H1 (cell line): ENCODE results near the gene TMEM35A. TPM values are rescaled to one million over a fixed set of nuclear protein-coding genes. Genes with fewer than 3 reads are reported as not detected.

Experiments used
- CTCF ChIA-PET: fragments of 300-600 bp; sonication (Branson Sonifier 250); formaldehyde crosslinking; loops from one replicate; lab custom pipeline; 2021; ENCODE audit not compliant: partially characterized antibody; lab: Charles Lee
- POLR2A ChIA-PET: fragments of 300-600 bp; sonication (Branson Sonifier 250); formaldehyde crosslinking; loops from one replicate; lab custom pipeline; 2021; ENCODE audit warnings: inconsistent platforms; ENCODE audit not compliant: partially characterized antibody; lab: Charles Lee
- DNase-seq, 2 experiments: peaks; one replicate each; pipeline versions ENCODE4 v3.0.0 to v3.0.0-alpha.2; 2010 to 2022; ENCODE audit warnings: low spot score in 2 of 2, low read depth in 1 of 2, mixed read lengths in 1 of 2
- FAIRE-seq: peaks from 2 replicates; lab custom pipeline; 2011; peaks lifted over from hg19 to GRCh38; lab: Jason Lieb, UNC
- H2AFZ ChIP-seq: 2 replicates; pipeline ENCODE4 v1.8.1; 2012; ENCODE audit warnings: low read length, inconsistent platforms
- H2AK5ac ChIP-seq: 2 replicates; pipeline ENCODE4 v1.6.1; 2013; ENCODE audit warnings: low read depth, low read length
- H2BK120ac ChIP-seq: replicated peaks from 2 replicates; pipeline ENCODE3; 2013; ENCODE audit warnings: low read depth, low read length, inconsistent platforms
- H2BK12ac ChIP-seq: 2 replicates; pipeline ENCODE4 v1.6.1; 2013; ENCODE audit warnings: low read depth, low read length
- H2BK15ac ChIP-seq: 2 replicates; pipeline ENCODE4 v1.6.1; 2013; ENCODE audit warnings: low read length
- H2BK20ac ChIP-seq: 2 replicates; pipeline ENCODE4 v1.6.1; 2013; ENCODE audit warnings: low read length
- H2BK5ac ChIP-seq: 2 replicates; pipeline ENCODE4 v1.6.1; 2013; ENCODE audit warnings: low read depth, low read length
- H3K14ac ChIP-seq: 2 replicates; pipeline ENCODE4 v1.6.1; 2013; ENCODE audit warnings: inconsistent platforms; ENCODE audit not compliant: insufficient read length
- H3K18ac ChIP-seq: 2 replicates; pipeline ENCODE4 v1.6.1; 2013; ENCODE audit warnings: low read length; ENCODE audit errors: extremely low read depth
- H3K23ac ChIP-seq: 2 replicates; pipeline ENCODE4 v1.6.1; 2013; ENCODE audit warnings: inconsistent platforms; ENCODE audit not compliant: insufficient read length
- H3K23me2 ChIP-seq: 2 replicates; pipeline ENCODE4 v1.6.1; 2013; ENCODE audit warnings: low read depth, low read length
- H3K27ac ChIP-seq: 2 replicates; pipeline ENCODE4 v1.6.1; 2011; ENCODE audit warnings: low read depth, low read length, inconsistent platforms
- H3K27me3 ChIP-seq, 4 experiments: replicated peaks in 1 of 4; 1 replicate in 1 of 4; 2 replicates in 3 of 4; pipeline versions ENCODE4 v1.6.1 to v1.8.1; 2011 to 2013; ENCODE audit warnings: low read length in 3 of 4, mild to moderate bottlenecking in 3 of 4, inconsistent platforms in 2 of 4, mixed read lengths in 2 of 4, moderate library complexity in 1 of 4; ENCODE audit not compliant: control insufficient read depth in 3 of 4, insufficient read depth in 3 of 4; ENCODE audit errors: extremely low read depth in 1 of 4
- H3K36me3 ChIP-seq, 4 experiments: 2 replicates each; pipeline versions ENCODE4 v1.6.1 to v1.8.1; 2011 to 2013; ENCODE audit warnings: mild to moderate bottlenecking in 4 of 4, low read length in 3 of 4, moderate library complexity in 2 of 4, control low read depth in 1 of 4, inconsistent platforms in 1 of 4; ENCODE audit not compliant: insufficient read depth in 4 of 4, control insufficient read depth in 2 of 4
- H3K4ac ChIP-seq: replicated peaks from 2 replicates; pipeline ENCODE3; 2013; ENCODE audit warnings: low read length, low read depth, mixed read lengths, inconsistent platforms; ENCODE audit not compliant: insufficient read length
- H3K4me1 ChIP-seq, 4 experiments: replicated peaks in 1 of 4; 1 replicate in 1 of 4; 2 replicates in 3 of 4; pipeline versions ENCODE4 v1.6.1 to v1.8.1; 2011 to 2013; ENCODE audit warnings: low read length in 3 of 4, inconsistent platforms in 2 of 4, mixed read lengths in 1 of 4; ENCODE audit not compliant: insufficient read depth in 4 of 4, control insufficient read depth in 3 of 4
- H3K4me2 ChIP-seq, 2 experiments: 2 replicates each; pipeline versions ENCODE4 v1.6.1 to v1.8.1; 2011 to 2013; ENCODE audit warnings: low read depth in 2 of 2, low read length in 2 of 2, control low read depth in 1 of 2, inconsistent platforms in 1 of 2, mild to moderate bottlenecking in 1 of 2; ENCODE audit not compliant: insufficient read depth in 1 of 2
- H3K4me3 ChIP-seq, 4 experiments: fragments of 200-600, 300-600 bp in 1 of 4; sonication (generic), shearing (Covaris generic), sonication (Bioruptor Twin) in 1 of 4; 2 replicates each; pipeline versions ENCODE4 v1.5.1 to v1.8.1; 2011 to 2016; ENCODE audit warnings: low read length in 4 of 4, low read depth in 3 of 4, control low read depth in 2 of 4, inconsistent platforms in 2 of 4, mild to moderate bottlenecking in 2 of 4, mixed read lengths in 1 of 4, moderate library complexity in 1 of 4; ENCODE audit not compliant: insufficient read depth in 2 of 4; ENCODE audit errors: extremely low read depth in 1 of 4
- H3K56ac ChIP-seq: replicated peaks from 2 replicates; pipeline ENCODE3; 2013; ENCODE audit warnings: low read depth, mild to moderate bottlenecking, mixed read lengths, low read length, inconsistent platforms; ENCODE audit not compliant: insufficient read length
- H3K79me1 ChIP-seq: 2 replicates; pipeline ENCODE4 v1.6.1; 2013; ENCODE audit warnings: low read depth, low read length, control low read depth
- H3K79me2 ChIP-seq, 2 experiments: 2 replicates each; pipeline versions ENCODE4 v1.6.1 to v1.8.1; 2012 to 2013; ENCODE audit warnings: low read length in 2 of 2, mild to moderate bottlenecking in 2 of 2, inconsistent platforms in 1 of 2; ENCODE audit not compliant: insufficient read depth in 2 of 2, control insufficient read depth in 1 of 2
- H3K9ac ChIP-seq, 4 experiments: replicated peaks in 1 of 4; 1 replicate in 1 of 4; 2 replicates in 3 of 4; pipeline versions ENCODE4 v1.6.1 to v1.8.1; 2011 to 2013; ENCODE audit warnings: low read depth in 3 of 4, low read length in 3 of 4, control low read depth in 2 of 4, mild to moderate bottlenecking in 2 of 4, moderate library complexity in 2 of 4, inconsistent platforms in 1 of 4; ENCODE audit errors: extremely low read depth in 1 of 4
- H3K9me3 ChIP-seq, 2 experiments: 2 replicates each; pipeline versions ENCODE4 v1.6.1 to v1.8.1; 2012 to 2013; ENCODE audit warnings: mild to moderate bottlenecking in 2 of 2, moderate library complexity in 2 of 2, control low read depth in 1 of 2, inconsistent platforms in 1 of 2, low read depth in 1 of 2, low read length in 1 of 2, mixed read lengths in 1 of 2; ENCODE audit not compliant: insufficient read depth in 2 of 2
- H4K20me1 ChIP-seq, 2 experiments: replicated peaks in 1 of 2; 2 replicates each; pipeline versions ENCODE3 to v1.8.1; 2011 to 2013; ENCODE audit warnings: inconsistent platforms in 2 of 2, low read length in 2 of 2, mild to moderate bottlenecking in 1 of 2; ENCODE audit not compliant: insufficient read depth in 2 of 2, control insufficient read depth in 1 of 2
- H4K5ac ChIP-seq: 2 replicates; pipeline ENCODE4 v1.6.1; 2013; ENCODE audit warnings: low read length, low read depth, mixed read lengths, inconsistent platforms; ENCODE audit not compliant: insufficient read length
- H4K8ac ChIP-seq: 2 replicates; pipeline ENCODE4 v1.8.0; 2013; ENCODE audit warnings: mild to moderate bottlenecking, moderate library complexity, low read length, inconsistent platforms; ENCODE audit not compliant: insufficient read depth; ENCODE audit errors: extremely low read depth
- H4K91ac ChIP-seq: replicated peaks from 2 replicates; pipeline ENCODE3; 2013; ENCODE audit warnings: low read length, mixed read lengths, inconsistent platforms; ENCODE audit not compliant: insufficient read length
- BACH1 ChIP-seq: IDR thresholded peaks from 2 replicates; pipeline ENCODE4 v1.6.1; 2012; ENCODE audit warnings: low read length, improper control_type of control experiment
- CBX8 ChIP-seq: fragments of 300-800, 300-1000 bp; sonication (generic); IDR thresholded peaks from 2 replicates; pipeline ENCODE4 v1.7.1; 2016; ENCODE audit warnings: low read depth, low read length, borderline replicate concordance
- CTCF ChIP-seq, 3 experiments: IDR thresholded peaks; 1 replicate in 2 of 3; 2 replicates in 1 of 3; pipeline versions ENCODE4 v1.5.1 to v1.6.1; 2011; ENCODE audit warnings: low read length in 3 of 3, mild to moderate bottlenecking in 3 of 3, inconsistent platforms in 2 of 3, low read depth in 1 of 3, moderate library complexity in 1 of 3; ENCODE audit not compliant: insufficient read depth in 1 of 3; ENCODE audit errors: control extremely low read depth in 1 of 3
- EGR1 ChIP-seq: IDR thresholded peaks from 2 replicates; pipeline ENCODE4 v1.6.1; 2011; ENCODE audit warnings: low read depth, low read length, borderline replicate concordance
- GABPA ChIP-seq: IDR thresholded peaks from 2 replicates; pipeline ENCODE4 v1.6.1; 2011; ENCODE audit warnings: mild to moderate bottlenecking, low read length, moderate library complexity, borderline replicate concordance; ENCODE audit not compliant: insufficient read depth
- MAFK ChIP-seq: IDR thresholded peaks from 2 replicates; pipeline ENCODE4 v1.6.1; 2012; ENCODE audit warnings: low read depth, mild to moderate bottlenecking, improper control_type of control experiment, low read length
- POU5F1 ChIP-seq: IDR thresholded peaks from 2 replicates; pipeline ENCODE4 v1.6.1; 2011; ENCODE audit warnings: low read depth, mild to moderate bottlenecking, low read length, moderate library complexity
- RNF2 ChIP-seq: fragments of 200-900, 300-1000 bp; sonication (generic); IDR thresholded peaks from 2 replicates; pipeline ENCODE4 v1.7.1; 2016; ENCODE audit warnings: borderline replicate concordance, low read depth, mild to moderate bottlenecking, antibody characterized with exemption, low read length; ENCODE audit not compliant: poor library complexity, severe bottlenecking; ENCODE audit errors: missing control alignments
- SIX5 ChIP-seq: IDR thresholded peaks from 2 replicates; pipeline ENCODE4 v1.6.1; 2011; ENCODE audit warnings: mild to moderate bottlenecking, low read depth, low read length
- SP4 ChIP-seq: IDR thresholded peaks from 2 replicates; pipeline ENCODE4 v1.6.1; 2012; ENCODE audit warnings: low read length, inconsistent platforms
- TBP ChIP-seq: IDR thresholded peaks from 2 replicates; pipeline ENCODE4 v1.6.1; 2011; ENCODE audit warnings: low read depth, low read length, improper control_type of control experiment
- WGBS, 2 experiments: shearing (Covaris generic) in 1 of 2; methylation state at CpG; one replicate each; pipeline versions ENCODE4 v1.1.6 to v1.1.7; 2013 to 2015; ENCODE audit warnings: low lambda C conversion rate in 2 of 2, mixed read lengths in 2 of 2, inconsistent platforms in 1 of 2, low coverage in 1 of 2, missing lambda C conversion rate in 1 of 2; ENCODE audit not compliant: insufficient replicate concordance in 2 of 2, insufficient coverage in 1 of 2, insufficient read length in 1 of 2; ENCODE audit errors: extremely low coverage in 1 of 2, missing lambda C conversion rate in 1 of 2; 5-methylcytosine and 5-hydroxymethylcytosine counted together
- polyA plus RNA-seq, 7 experiments: library from polyadenylated mRNA; depleted of rRNA in 3 of 7; stranded (reverse) in 5 of 7; unstranded in 2 of 7; fragments of >200 nt in 5 of 7; fragments of 200-250 nt in 2 of 7; gene quantifications; 1 replicate in 5 of 7; 2 replicates in 1 of 7; 4 replicates in 1 of 7; pipeline versions ENCODE4 v1.2.1 to v1.2.3, GENCODE V29; 2011 to 2013; ENCODE audit warnings: missing spikeins in 2 of 7, mixed read lengths in 2 of 7
- total RNA-seq: library from RNA; stranded (reverse); fragmentation: NEBNext Ultra II Directional; extraction: Animal tissue kit (Norgen Biotek cat#: 25700); gene quantifications from 2 replicates; pipeline ENCODE4 v1.2.1, GENCODE V29; 2021

The TMEM35A gene
- total and polyA plus RNA-seq, 2 of the 8 experiments (the other 6 are each of a cell fraction or from before 2014, with no cell fraction given), result 5.5 to 5.8 TPM

DNA sequence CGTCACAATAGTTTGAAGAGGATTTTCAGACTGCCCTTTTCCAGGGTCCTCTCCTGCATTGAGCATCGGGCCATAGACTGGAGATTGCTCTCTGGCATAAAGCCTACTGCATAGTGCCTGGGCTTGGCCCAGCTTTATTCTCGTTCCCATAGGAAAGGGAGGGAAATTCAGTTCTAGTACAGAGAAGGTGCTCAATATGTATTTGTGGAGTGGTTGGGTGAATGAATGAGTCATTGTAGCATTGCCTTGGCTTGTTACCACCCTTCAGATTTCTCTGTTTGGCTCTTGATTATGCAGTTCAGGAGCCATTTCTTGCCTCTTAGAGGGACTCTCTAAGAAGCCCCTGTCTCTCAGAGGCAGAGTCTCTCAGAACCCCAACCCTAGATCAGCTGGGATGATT lies 2.6 kb downstream of the TMEM35A start:
- H2BK120ac ChIP-seq, result no peak overlapping the region
- no peak overlapping the region; a peak in 1 of 4 replicates for H3K4me2 ChIP-seq
- no peak overlapping the region for H4K91ac ChIP-seq
- ChIA-PET POLR2A (no interaction called here), CTCF (no interaction called here)
- H3K79me2 ChIP-seq, result no peaks in the 10 kb centered on the region
- H2BK20ac ChIP-seq, result no peak overlapping the region
- no peak overlapping the region for H3K27ac ChIP-seq
- FAIRE-seq (no peak), DNase-seq (no peak)
- no peak overlapping the region for H2AK5ac ChIP-seq
- H3K23ac ChIP-seq, result no peak overlapping the region
- H4K8ac ChIP-seq, result no peak overlapping the region
- no peak overlapping the region for H3K56ac ChIP-seq
- TF ChIP-seq TBP (no peak), SP4 (no peak), POU5F1 (no peak), GABPA (no peak), EGR1 (no peak), CBX8 (no peak), BACH1 (no peak), SIX5 (no peak), RNF2 (no peak), CTCF (IDR thresholded peaks at IDR 0.05; ENCODE audit: control extremely low read depth in 1 of 3, insufficient read depth in 1 of 3, low read depth in 1 of 3, low read length in 3 of 3) (no peak), MAFK (no peak)
- 91% methylated on average over 3 of the region's 3 CpGs; no CpG with 5 or more reads in 1 of the 2 experiments for WGBS, 2 experiments
- peaks cover 0 to 2% (median 0%) of the 10 kb centered on the region in 4 experiments; a peak in 1 of 7 replicates for H3K4me1 ChIP-seq
- no peaks in the 10 kb centered on the region for H4K20me1 ChIP-seq
- no peak overlapping the region for H3K4me3 ChIP-seq
- no peak overlapping the region for H3K18ac ChIP-seq
- H4K5ac ChIP-seq, result no peak overlapping the region
- H3K9ac ChIP-seq, result no peak overlapping the region
- H3K14ac ChIP-seq, result no peak overlapping the region
- H2BK12ac ChIP-seq, result no peak overlapping the region
- H3K23me2 ChIP-seq, result 0 out of 2 replicates have a peak, but pooled peaks cover 8% of the 10 kb centered on the region
- no peaks in the 10 kb centered on the region for H3K36me3 ChIP-seq
- peaks cover 0 to 2% (median 1%) of the 10 kb centered on the region in 4 experiments; a peak in 3 of 7 replicates for H3K27me3 ChIP-seq
- no peaks in the 10 kb centered on the region for H3K9me3 ChIP-seq
- H3K79me1 ChIP-seq, result no peaks in the 10 kb centered on the region
- no peak overlapping the region for H2BK5ac ChIP-seq
- no peak overlapping the region for H3K4ac ChIP-seq
- no peak overlapping the region for H2BK15ac ChIP-seq
- no peak overlapping the region for H2AFZ ChIP-seq
